ENCODE measurements around the gene PRR5L.

Gene PRR5L

GRCh38 chr11:36380296-36381014 lies 84.4 kb downstream of the PRR5L start:
- no peak for DNase-seq

GRCh38 chr11:36381015-36381360 lies 84.9 kb downstream of the PRR5L start:
- DNase-seq, result no peak

- DNase-seq, result no peak
Observed at GRCh38 chr11:36383195-36383594, 87.1 kb downstream of the PRR5L start.

- no peak for DNase-seq
Observed at GRCh38 chr11:36385121-36385970, 89.3 kb downstream of the PRR5L start.

GRCh38 chr11:36386411-36386810 lies 90.3 kb downstream of the PRR5L start:
- DNase-seq, result no peak

GRCh38 chr11:36388071-36388470 lies 92.0 kb downstream of the PRR5L start:
- DNase-seq, result no peak

GRCh38 chr11:36388951-36389350 lies 92.9 kb downstream of the PRR5L start:
- no peak for DNase-seq

- DNase-seq, result no peak
Observed at GRCh38 chr11:36389811-36390210, 93.7 kb downstream of the PRR5L start.

GRCh38 chr11:36390963-36391471 lies 94.9 kb downstream of the PRR5L start:
- DNase-seq, result no peak

GRCh38 chr11:36392196-36392595 lies 96.1 kb downstream of the PRR5L start:
- no peak for DNase-seq

- no peak for DNase-seq
Observed at GRCh38 chr11:36394056-36394455, 98.0 kb downstream of the PRR5L start.

GRCh38 chr11:36394926-36395325 lies 98.8 kb downstream of the PRR5L start:
- DNase-seq, result no peak

- DNase-seq, result no peak
Observed at GRCh38 chr11:36395978-36396736, 100.1 kb downstream of the PRR5L start.

GRCh38 chr11:36398231-36398953 lies 102.3 kb downstream of the PRR5L start:
- no peak for DNase-seq

GRCh38 chr11:36399236-36399635 lies 103.1 kb downstream of the PRR5L start:
- no peak for DNase-seq

GRCh38 chr11:36399745-36400144 lies 103.7 kb downstream of the PRR5L start:
- no peak for DNase-seq

- DNase-seq, result no peak
Observed at GRCh38 chr11:36400766-36401455, 104.8 kb downstream of the PRR5L start.

GRCh38 chr11:36402568-36403170 lies 106.6 kb downstream of the PRR5L start:
- no peak for DNase-seq

- DNase-seq, result no peak
Observed at GRCh38 chr11:36403661-36404060, 107.6 kb downstream of the PRR5L start.

GRCh38 chr11:36404831-36405230 lies 108.7 kb downstream of the PRR5L start:
- no peak for DNase-seq

GRCh38 chr11:36405585-36406367 lies 109.7 kb downstream of the PRR5L start:
- DNase-seq, result no peak

All from activated gamma-delta T cell treated with Interleukin-2 at 50 U/mL for 16 hours (primary cell).